HUES6 (cell line): ENCODE measurements around the gene ME1.
"Not testable (repeated sequence)": the region's sequence is repeated elsewhere in the genome, so short reads cannot be mapped to it uniquely, and the experiment has no call there.

Experiments used
- H3K27ac ChIP-seq: 2 replicates; pipeline ENCODE4 v1.7.0; 2013; ENCODE audit warnings: low read depth, mild to moderate bottlenecking, low read length, inconsistent platforms
- H3K27me3 ChIP-seq: 2 replicates; pipeline ENCODE4 v1.6.1; 2013; ENCODE audit warnings: low read length; ENCODE audit not compliant: control insufficient read depth, insufficient read depth
- H3K36me3 ChIP-seq: 2 replicates; pipeline ENCODE4 v1.6.1; 2013; ENCODE audit warnings: low read length; ENCODE audit not compliant: control insufficient read depth, insufficient read depth
- H3K4me1 ChIP-seq: 2 replicates; pipeline ENCODE4 v1.6.1; 2013; ENCODE audit warnings: low read length; ENCODE audit not compliant: control insufficient read depth, insufficient read depth
- H3K4me3 ChIP-seq: 2 replicates; pipeline ENCODE4 v1.5.1; 2013; ENCODE audit warnings: low read depth, low read length
- H3K9ac ChIP-seq: one replicate; pipeline ENCODE4 v1.6.1; 2013; ENCODE audit warnings: mild to moderate bottlenecking, low read length
- H3K9me3 ChIP-seq: 2 replicates; pipeline ENCODE4 v1.6.1; 2013; ENCODE audit warnings: low read depth, low read length; ENCODE audit not compliant: control insufficient read depth, insufficient read depth

ME1 gene

GRCh38 chr6:83308833-83309232, 122.0 kb downstream of the ME1 start:
- no peak overlapping the region for H3K4me3 ChIP-seq
- H3K27ac ChIP-seq = no peak overlapping the region
- no peaks in the 10 kb centered on the region for H3K36me3 ChIP-seq
- no peaks in the 10 kb centered on the region for H3K9me3 ChIP-seq
- H3K9ac ChIP-seq = no peak overlapping the region
- H3K4me1 ChIP-seq = no peaks in the 10 kb centered on the region
- H3K27me3 ChIP-seq = no peaks in the 10 kb centered on the region

GRCh38 chr6:83307849-83308248, 123.0 kb downstream of the ME1 start:
- H3K27ac ChIP-seq = no peak overlapping the region
- H3K4me1 ChIP-seq = no peaks in the 10 kb centered on the region

GRCh38 chr6:83303426-83303825, 127.4 kb downstream of the ME1 start:
- Histone ChIP-seq H3K27ac (no peak overlapping the region), H3K9ac (no peak overlapping the region)

More at GRCh38 chr6:83307849-83308248, 123.0 kb downstream of the ME1 start:
- Histone ChIP-seq H3K9ac (no peak overlapping the region), H3K4me3 (no peak overlapping the region), H3K36me3 (no peaks in the 10 kb centered on the region), H3K9me3 (no peaks in the 10 kb centered on the region), H3K27me3 (no peaks in the 10 kb centered on the region)

GRCh38 chr6:83294676-83295075, 136.2 kb downstream of the ME1 start:
- Histone ChIP-seq H3K27me3 (no peaks in the 10 kb centered on the region), H3K4me3 (no peak overlapping the region), H3K9me3 (no peaks in the 10 kb centered on the region), H3K4me1 (no peaks in the 10 kb centered on the region), H3K36me3 (no peaks in the 10 kb centered on the region), H3K27ac (no peak overlapping the region), H3K9ac (no peak overlapping the region)

More at GRCh38 chr6:83303426-83303825, 127.4 kb downstream of the ME1 start:
- H3K9me3 ChIP-seq = no peaks in the 10 kb centered on the region
- H3K36me3 ChIP-seq = no peaks in the 10 kb centered on the region
- no peaks in the 10 kb centered on the region for H3K27me3 ChIP-seq
- no peaks in the 10 kb centered on the region for H3K4me1 ChIP-seq
- no peak overlapping the region for H3K4me3 ChIP-seq

GRCh38 chr6:83292900-83293843, 137.7 kb downstream of the ME1 start:
- no peak overlapping the region for H3K9ac ChIP-seq
- H3K36me3 ChIP-seq = no peaks in the 10 kb centered on the region
- no peak overlapping the region for H3K27ac ChIP-seq
- no peaks in the 10 kb centered on the region for H3K9me3 ChIP-seq
- no peaks in the 10 kb centered on the region for H3K4me1 ChIP-seq
- no peaks in the 10 kb centered on the region for H3K27me3 ChIP-seq
- H3K4me3 ChIP-seq = no peak overlapping the region

GRCh38 chr6:83287298-83287697, 143.6 kb downstream of the ME1 start:
- H3K4me3 ChIP-seq, H3K27me3 ChIP-seq, H3K9ac ChIP-seq, H3K9me3 ChIP-seq, H3K4me1 ChIP-seq, H3K27ac ChIP-seq, H3K36me3 ChIP-seq: not testable (repeated sequence)

GRCh38 chr6:83285917-83286316, 144.9 kb downstream of the ME1 start:
- Histone ChIP-seq H3K9ac (no peak overlapping the region), H3K9me3 (no peaks in the 10 kb centered on the region), H3K27ac (no peak overlapping the region), H3K4me1 (no peaks in the 10 kb centered on the region), H3K4me3 (no peak overlapping the region), H3K27me3 (no peaks in the 10 kb centered on the region), H3K36me3 (no peaks in the 10 kb centered on the region)

GRCh38 chr6:83273596-83273995, 157.3 kb downstream of the ME1 start:
- Histone ChIP-seq H3K27ac (no peak overlapping the region), H3K4me3 (no peak overlapping the region), H3K9ac (no peak overlapping the region), H3K27me3 (no peaks in the 10 kb centered on the region), H3K9me3 (no peaks in the 10 kb centered on the region), H3K4me1 (no peaks in the 10 kb centered on the region), H3K36me3 (no peaks in the 10 kb centered on the region)

- no peaks in the 10 kb centered on the region for H3K4me1 ChIP-seq
- H3K27ac ChIP-seq = no peak overlapping the region
- H3K9me3 ChIP-seq = no peaks in the 10 kb centered on the region
- no peak overlapping the region for H3K4me3 ChIP-seq
- H3K27me3 ChIP-seq = no peaks in the 10 kb centered on the region
- no peaks in the 10 kb centered on the region for H3K36me3 ChIP-seq
- no peak overlapping the region for H3K9ac ChIP-seq
Observed at GRCh38 chr6:83270971-83271719, 159.7 kb downstream of the ME1 start.

GRCh38 chr6:83265384-83265783, 165.5 kb downstream of the ME1 start:
- H3K9ac ChIP-seq = no peak overlapping the region
- no peaks in the 10 kb centered on the region for H3K36me3 ChIP-seq
- no peaks in the 10 kb centered on the region for H3K4me1 ChIP-seq
- H3K27me3 ChIP-seq = no peaks in the 10 kb centered on the region
- no peak overlapping the region for H3K4me3 ChIP-seq
- no peak overlapping the region for H3K27ac ChIP-seq
- H3K9me3 ChIP-seq = no peaks in the 10 kb centered on the region

GRCh38 chr6:83260577-83260976, 170.3 kb downstream of the ME1 start:
- H3K4me3 ChIP-seq = no peak overlapping the region
- no peak overlapping the region for H3K27ac ChIP-seq
- no peaks in the 10 kb centered on the region for H3K36me3 ChIP-seq
- no peaks in the 10 kb centered on the region for H3K9me3 ChIP-seq
- H3K4me1 ChIP-seq = no peaks in the 10 kb centered on the region
- no peaks in the 10 kb centered on the region for H3K27me3 ChIP-seq
- H3K9ac ChIP-seq = no peak overlapping the region
